SU-DHL-6 (cell line): Measurements from ENCODE around the gene APOB.

ENCODE experiments used
- CTCF ChIP-seq: fragments of 200-600 bp; sonication (generic); IDR thresholded peaks from one replicate; pipeline ENCODE4 v1.5.1; 2017; ENCODE audit warnings: antibody characterized with exemption, mild to moderate bottlenecking, low read length, moderate library complexity; ENCODE audit not compliant: insufficient read depth, poor library complexity, severe bottlenecking
- EZH2phosphoT487 ChIP-seq: fragments of 200-600 bp; sonication (generic), shearing (Covaris generic); conservative IDR thresholded peaks from 2 replicates; pipeline ENCODE4 v1.6.1; 2018; ENCODE audit warnings: mild to moderate bottlenecking, antibody characterized with exemption, low read length, moderate library complexity, mixed read lengths

GRCh38 chr2:21032338-21033236 lies 11.3 kb downstream of the APOB start:
- TF ChIP-seq CTCF (no peak), EZH2phosphoT487 (no peak)
